NCI-H1048 (cell line): ENCODE results near the gene WDR75.
"Not testable (repeated sequence)": the region's sequence is repeated elsewhere in the genome, so short reads cannot be mapped to it uniquely, and the experiment has no call there.

Experiments used
- DNase-seq: peaks from one replicate; lab custom pipeline; 2025; lab: John Stamatoyannopoulos, UW

Gene WDR75

GRCh38 chr2:189441709-189442074, 418 bp downstream of the WDR75 start:
- DNase-seq, result no peak

- DNase-seq, result no peak
These were observed 1.2 kb downstream of the WDR75 start for GRCh38 chr2:189442468-189442867.

GRCh38 chr2:189444322-189444721, 3.0 kb downstream of the WDR75 start:
- no peak for DNase-seq

- DNase-seq, result no peak
These were observed 5.5 kb downstream of the WDR75 start for GRCh38 chr2:189446780-189447179.

- no peak for DNase-seq
These were observed 12.7 kb downstream of the WDR75 start for GRCh38 chr2:189454009-189454408.

- no peak for DNase-seq
These were observed 23.8 kb downstream of the WDR75 start for GRCh38 chr2:189465076-189465475.

- no peak for DNase-seq
These were observed 24.2 kb downstream of the WDR75 start for GRCh38 chr2:189465478-189465877.

- no peak for DNase-seq
These were observed 24.8 kb downstream of the WDR75 start for GRCh38 chr2:189466046-189466445.

- DNase-seq, result no peak
These were observed 25.4 kb downstream of the WDR75 start for GRCh38 chr2:189466656-189467055.

- DNase-seq, result no peak
These were observed 25.9 kb downstream of the WDR75 start for GRCh38 chr2:189467160-189467559.

GRCh38 chr2:189467593-189467992, 26.3 kb downstream of the WDR75 start:
- no peak for DNase-seq

- DNase-seq, result no peak
These were observed 33.3 kb downstream of the WDR75 start for GRCh38 chr2:189474526-189474925.

GRCh38 chr2:189477756-189478155, 36.5 kb downstream of the WDR75 start:
- no peak for DNase-seq

- not testable (repeated sequence) for DNase-seq
These were observed 37.0 kb downstream of the WDR75 start for GRCh38 chr2:189478289-189478688.

GRCh38 chr2:189481071-189481470, 39.8 kb downstream of the WDR75 start:
- no peak for DNase-seq

GRCh38 chr2:189483571-189483970, 42.3 kb downstream of the WDR75 start:
- DNase-seq, result no peak

- DNase-seq, result no peak
These were observed 42.9 kb downstream of the WDR75 start for GRCh38 chr2:189483980-189484740.

GRCh38 chr2:189485146-189485545, 43.9 kb downstream of the WDR75 start:
- no peak for DNase-seq

GRCh38 chr2:189486237-189486770, 45.0 kb downstream of the WDR75 start:
- DNase-seq, result no peak

GRCh38 chr2:189487283-189488007, 46.2 kb downstream of the WDR75 start:
- no peak for DNase-seq

- DNase-seq, result no peak
These were observed 46.7 kb downstream of the WDR75 start for GRCh38 chr2:189488008-189488310.

GRCh38 chr2:189492451-189492850, 51.2 kb downstream of the WDR75 start:
- no peak for DNase-seq

- DNase-seq, result no peak
These were observed 56.9 kb downstream of the WDR75 start for GRCh38 chr2:189498205-189498604.

GRCh38 chr2:189499137-189499536, 57.9 kb downstream of the WDR75 start:
- no peak for DNase-seq
